Neuron (in vitro differentiated cells): ENCODE measurements around the gene NBEA.

ENCODE experiments used
- H2AFZ ChIP-seq: one replicate; pipeline ENCODE4 v1.6.1; 2013; ENCODE audit warnings: low read depth, mild to moderate bottlenecking, inconsistent platforms, low read length, moderate library complexity
- H3K27me3 ChIP-seq: one replicate; pipeline ENCODE4 v1.6.1; 2013; ENCODE audit warnings: low read length; ENCODE audit not compliant: insufficient read depth
- H3K36me3 ChIP-seq: one replicate; pipeline ENCODE4 v1.6.1; 2013; ENCODE audit warnings: low read length; ENCODE audit not compliant: insufficient read depth
- H3K4me1 ChIP-seq: one replicate; pipeline ENCODE4 v1.6.1; 2013; ENCODE audit warnings: low read length; ENCODE audit not compliant: insufficient read depth
- H3K4me3 ChIP-seq: 2 replicates; pipeline ENCODE4 v1.5.1; 2013; ENCODE audit warnings: mild to moderate bottlenecking, low read length, moderate library complexity
- H3K9me3 ChIP-seq: one replicate; pipeline ENCODE4 v1.6.1; 2013; ENCODE audit warnings: low read length

Gene NBEA

DNA sequence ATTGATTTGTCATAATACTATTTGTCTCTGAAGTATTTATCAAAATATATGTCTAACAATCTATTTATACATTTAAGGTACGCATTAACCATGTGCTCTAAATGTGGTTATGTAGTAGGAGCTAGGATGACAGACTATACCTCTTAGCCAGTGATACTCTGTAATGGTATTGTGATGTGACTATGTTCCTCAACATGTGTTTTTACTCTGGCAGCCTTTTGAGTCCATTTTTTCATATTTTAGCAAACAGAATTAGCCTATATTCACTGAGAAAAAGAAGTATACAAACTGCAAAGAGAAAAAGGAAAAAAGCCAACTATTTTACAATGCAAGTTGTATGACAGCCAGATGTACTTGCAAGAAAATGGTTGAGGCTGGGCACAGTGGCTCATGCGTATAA lies 507.8 kb downstream of the NBEA start:
- H3K9me3 ChIP-seq = no peaks in the 10 kb centered on the region
- H3K36me3 ChIP-seq = peaks cover 2% of the 10 kb centered on the region
- H3K4me3 ChIP-seq = no peak overlapping the region
- no peak overlapping the region for H2AFZ ChIP-seq
- H3K4me1 ChIP-seq = no peaks in the 10 kb centered on the region
- H3K27me3 ChIP-seq = no peaks in the 10 kb centered on the region

DNA sequence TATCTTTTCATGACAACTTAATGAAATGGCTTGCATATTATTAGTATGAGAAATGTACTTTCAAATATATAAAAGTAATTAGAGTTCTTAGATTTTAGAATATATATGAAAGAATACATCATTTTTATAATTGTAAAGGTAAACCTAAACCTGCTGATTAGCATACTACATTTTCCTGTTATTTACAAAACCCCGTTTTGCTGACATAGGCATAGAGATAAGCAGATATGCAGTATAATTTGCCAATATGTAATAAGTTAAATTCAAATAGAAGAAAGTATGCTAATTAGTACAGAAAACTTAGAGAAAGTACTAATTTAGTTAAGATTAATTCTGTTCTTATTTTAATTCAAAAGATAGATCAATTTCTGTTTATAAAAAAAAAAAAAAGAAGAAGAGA lies 513.0 kb downstream of the NBEA start:
- Histone ChIP-seq H3K4me1 (no peaks in the 10 kb centered on the region), H3K4me3 (no peak overlapping the region), H3K9me3 (no peaks in the 10 kb centered on the region)

DNA sequence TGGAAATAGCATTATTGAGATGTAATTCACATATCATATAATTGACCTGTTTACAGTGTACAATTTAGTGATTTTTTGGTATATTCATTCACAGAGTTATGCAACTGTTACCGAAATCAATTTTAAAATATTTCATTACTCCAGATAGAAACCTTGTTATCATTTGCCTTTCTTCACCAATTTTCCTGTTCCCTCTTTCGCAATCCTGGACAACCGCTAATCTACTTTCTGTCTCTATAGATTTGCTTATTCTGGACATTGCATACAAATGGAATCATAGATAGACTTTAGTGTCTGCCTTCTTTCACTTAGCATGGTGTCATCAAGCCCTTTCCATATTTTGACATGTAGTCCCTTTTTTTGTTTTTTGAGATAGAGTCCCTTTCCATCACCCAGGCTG lies 515.2 kb downstream of the NBEA start:
- Histone ChIP-seq H3K4me3 (no peak overlapping the region), H3K4me1 (no peaks in the 10 kb centered on the region), H2AFZ (no peak overlapping the region), H3K36me3 (peaks cover 2% of the 10 kb centered on the region), H3K9me3 (no peaks in the 10 kb centered on the region), H3K27me3 (no peaks in the 10 kb centered on the region)

More for the DNA sequence above, 513.0 kb downstream of the NBEA start:
- Histone ChIP-seq H3K27me3 (no peaks in the 10 kb centered on the region), H3K36me3 (peaks cover 2% of the 10 kb centered on the region), H2AFZ (no peak overlapping the region)

DNA sequence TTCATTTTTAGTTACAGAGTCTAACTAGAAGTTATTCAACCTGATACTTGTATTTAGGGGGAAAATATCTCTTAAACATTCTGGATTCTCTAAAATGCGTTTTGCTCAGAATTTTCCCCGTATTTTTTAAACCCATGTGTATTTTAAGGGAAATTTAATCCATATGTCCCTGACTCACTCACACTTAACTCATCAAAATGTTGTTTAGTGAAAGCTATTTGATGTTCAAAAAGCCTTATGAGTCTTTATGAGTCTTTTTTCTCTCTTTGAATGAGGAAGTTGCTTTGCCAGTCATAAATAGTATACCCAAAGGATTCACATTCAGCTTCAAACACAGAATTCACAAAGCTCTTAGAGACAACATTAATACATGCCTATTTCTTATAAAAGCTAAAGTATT lies 518.0 kb downstream of the NBEA start:
- Histone ChIP-seq H3K4me3 (no peak overlapping the region), H3K4me1 (no peaks in the 10 kb centered on the region), H3K27me3 (no peaks in the 10 kb centered on the region), H2AFZ (no peak overlapping the region), H3K9me3 (no peaks in the 10 kb centered on the region), H3K36me3 (no peaks in the 10 kb centered on the region)

DNA sequence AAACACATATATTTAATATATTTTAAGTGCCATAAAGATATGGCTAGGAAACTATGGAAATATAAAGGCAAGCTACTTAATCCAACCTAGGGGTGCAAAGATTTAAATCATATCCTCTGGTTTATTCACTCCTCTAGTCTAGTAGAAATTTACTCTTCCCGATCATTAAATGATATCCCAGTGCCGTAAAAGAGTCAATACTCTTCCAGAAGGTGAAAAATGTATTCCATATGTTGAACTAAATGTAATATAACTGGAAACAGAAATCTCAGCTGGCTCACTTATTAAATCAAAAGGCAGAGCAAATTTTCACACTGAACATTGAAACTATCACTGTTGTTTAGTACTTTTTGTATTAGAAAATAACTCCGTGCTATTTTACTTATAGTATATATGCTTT lies 523.3 kb downstream of the NBEA start:
- no peaks in the 10 kb centered on the region for H3K27me3 ChIP-seq
- H3K4me3 ChIP-seq = no peak overlapping the region
- no peak overlapping the region for H2AFZ ChIP-seq
- no peaks in the 10 kb centered on the region for H3K36me3 ChIP-seq
- H3K4me1 ChIP-seq = peaks cover 6% of the 10 kb centered on the region
- H3K9me3 ChIP-seq = no peaks in the 10 kb centered on the region

DNA sequence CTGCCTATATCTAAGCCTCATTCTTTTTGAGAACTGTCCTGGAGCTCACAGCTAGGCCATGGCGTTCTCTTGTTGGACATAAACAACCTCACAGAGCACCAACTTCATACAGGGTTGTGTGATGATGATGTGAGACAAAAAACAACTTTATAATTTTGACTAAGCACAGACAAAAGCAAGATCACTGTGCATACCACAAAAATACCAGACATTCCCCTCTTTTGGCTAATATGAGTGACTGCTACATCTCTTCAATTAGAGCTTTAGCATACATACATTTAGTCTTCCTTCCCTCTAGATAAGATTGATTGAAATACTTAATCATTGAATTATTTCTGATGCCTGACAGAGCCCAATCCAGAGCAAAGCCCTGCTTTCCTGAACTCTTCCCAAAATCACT lies 526.1 kb downstream of the NBEA start:
- Histone ChIP-seq H3K27me3 (no peaks in the 10 kb centered on the region), H3K36me3 (no peaks in the 10 kb centered on the region), H3K9me3 (no peaks in the 10 kb centered on the region), H3K4me1 (peaks cover 9% of the 10 kb centered on the region), H3K4me3 (no peak overlapping the region), H2AFZ (no peak overlapping the region)

DNA sequence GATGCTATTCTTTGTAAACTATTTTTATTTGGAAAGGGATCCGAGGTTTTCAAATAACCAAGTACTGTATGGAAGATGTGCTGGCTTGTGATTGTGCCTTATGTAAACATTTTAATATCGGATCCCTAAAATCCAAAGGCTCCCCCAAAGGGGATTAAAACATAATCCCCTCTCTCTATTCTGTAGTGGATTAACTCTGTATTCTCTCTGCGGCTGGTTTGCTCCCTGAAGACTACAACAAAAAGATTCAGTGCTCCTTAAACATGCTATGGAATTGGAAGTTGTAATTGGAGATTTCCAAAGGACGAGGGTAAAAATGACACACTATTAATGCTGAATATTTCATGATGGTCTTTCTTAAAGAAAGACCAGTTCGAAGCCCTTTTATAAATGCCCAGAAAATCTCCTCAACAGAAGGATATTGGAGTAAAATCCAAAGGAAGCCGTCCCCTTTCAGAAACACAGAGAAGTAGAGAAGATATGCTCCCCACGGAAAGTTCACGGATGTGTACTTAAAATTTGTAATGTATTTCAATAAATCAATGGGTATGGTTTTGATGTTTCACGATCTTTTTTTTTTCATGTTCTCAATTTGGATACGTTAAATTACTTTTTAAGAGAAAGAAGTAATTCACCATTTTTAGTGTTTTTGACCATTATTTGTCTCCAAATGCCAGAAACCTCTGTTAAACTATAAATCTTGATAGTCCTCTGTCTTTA lies 527.9 kb downstream of the NBEA start:
- Histone ChIP-seq H3K4me3 (peak overlapping the region; percentile 71), H3K4me1 (peaks cover 11% of the 10 kb centered on the region)

DNA sequence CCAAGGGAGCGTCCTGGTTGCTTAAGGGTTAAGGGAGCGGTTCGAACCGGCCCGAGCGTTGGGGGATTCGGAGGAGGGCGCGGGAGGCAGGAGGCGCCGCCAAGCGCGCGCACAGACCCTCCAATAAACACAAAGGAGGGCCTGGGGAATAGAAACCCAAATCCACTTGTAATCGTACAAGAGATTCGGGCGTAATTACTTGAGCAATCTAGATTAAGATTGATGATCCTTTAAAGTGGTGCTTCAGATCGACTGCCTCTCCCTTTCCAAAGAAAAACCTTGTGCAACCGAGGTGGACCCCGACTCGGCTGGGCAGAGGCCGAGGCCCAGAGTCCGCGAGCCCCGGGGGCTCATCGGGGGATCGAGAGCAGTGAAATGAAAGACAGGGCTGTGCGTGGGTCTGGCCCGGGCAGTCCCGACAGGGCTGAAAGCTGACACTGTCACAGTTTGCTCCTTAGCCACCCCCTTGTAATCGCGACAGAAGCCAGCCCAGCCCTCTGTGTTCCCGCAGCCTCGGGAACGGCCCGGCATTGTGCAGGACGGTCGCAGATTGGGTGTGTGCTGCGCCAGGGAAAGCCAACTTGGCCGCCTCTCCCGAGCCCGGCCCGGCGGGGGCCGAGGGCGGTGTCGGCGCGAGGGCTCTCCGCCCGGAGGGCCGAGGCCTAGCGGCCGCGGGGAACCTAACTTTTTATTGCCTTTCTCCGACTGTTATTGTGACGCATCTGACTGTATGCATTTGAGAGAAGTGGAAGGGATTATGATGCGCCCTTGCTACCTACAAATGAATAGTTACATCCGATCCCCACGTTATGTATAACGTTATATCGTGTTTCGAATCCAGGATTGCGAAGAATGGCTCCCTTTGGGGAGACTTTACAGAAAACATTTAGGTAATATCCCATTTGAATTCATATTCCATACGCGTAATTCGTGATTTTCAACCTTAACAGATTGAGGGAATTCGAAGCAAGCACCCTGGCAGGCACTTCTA lies 528.9 kb downstream of the NBEA start:
- Histone ChIP-seq H3K36me3 (no peaks in the 10 kb centered on the region), H2AFZ (peak overlapping the region; percentile 42), H3K4me3 (peak overlapping the region; percentile 71), H3K27me3 (no peaks in the 10 kb centered on the region), H3K9me3 (no peaks in the 10 kb centered on the region), H3K4me1 (peaks cover 11% of the 10 kb centered on the region)

More for the DNA sequence above, 527.9 kb downstream of the NBEA start:
- peak overlapping the region; percentile 42 for H2AFZ ChIP-seq
- H3K36me3 ChIP-seq = no peaks in the 10 kb centered on the region
- H3K9me3 ChIP-seq = no peaks in the 10 kb centered on the region
- no peaks in the 10 kb centered on the region for H3K27me3 ChIP-seq

DNA sequence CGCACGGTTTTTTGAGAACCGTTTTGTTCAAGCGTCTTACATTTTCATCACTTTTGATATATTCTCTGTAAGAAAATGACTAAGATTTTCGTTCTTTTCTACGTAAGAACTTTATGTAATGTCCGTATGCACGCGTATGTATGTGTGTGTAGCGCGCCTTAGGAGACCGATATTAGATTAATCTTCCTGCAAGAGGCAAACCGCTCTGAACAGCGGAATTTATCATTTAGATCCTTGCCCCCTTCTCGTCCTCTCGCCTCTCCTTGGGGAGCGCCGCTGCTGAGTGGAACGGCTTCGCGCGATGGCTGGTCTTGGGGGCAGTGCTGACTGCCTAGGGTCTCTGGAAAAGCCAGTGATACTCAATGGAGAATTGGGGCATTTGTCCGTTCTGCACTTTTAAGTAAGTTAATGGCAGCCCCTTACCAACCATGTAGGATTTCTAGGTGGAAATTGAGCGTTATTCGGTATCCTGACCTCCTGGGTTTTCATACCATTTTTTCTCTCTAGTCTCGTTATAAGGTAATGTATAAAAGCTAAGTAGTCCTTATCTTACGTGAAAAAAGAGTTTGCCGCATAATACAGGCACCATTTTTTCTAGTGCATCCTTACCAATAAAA lies 529.7 kb downstream of the NBEA start:
- no peaks in the 10 kb centered on the region for H3K27me3 ChIP-seq
- H3K9me3 ChIP-seq = no peaks in the 10 kb centered on the region
- peak overlapping the region; percentile 71 for H3K4me3 ChIP-seq
- H3K36me3 ChIP-seq = no peaks in the 10 kb centered on the region
- H2AFZ ChIP-seq = no peak overlapping the region
- peaks cover 17% of the 10 kb centered on the region for H3K4me1 ChIP-seq

DNA sequence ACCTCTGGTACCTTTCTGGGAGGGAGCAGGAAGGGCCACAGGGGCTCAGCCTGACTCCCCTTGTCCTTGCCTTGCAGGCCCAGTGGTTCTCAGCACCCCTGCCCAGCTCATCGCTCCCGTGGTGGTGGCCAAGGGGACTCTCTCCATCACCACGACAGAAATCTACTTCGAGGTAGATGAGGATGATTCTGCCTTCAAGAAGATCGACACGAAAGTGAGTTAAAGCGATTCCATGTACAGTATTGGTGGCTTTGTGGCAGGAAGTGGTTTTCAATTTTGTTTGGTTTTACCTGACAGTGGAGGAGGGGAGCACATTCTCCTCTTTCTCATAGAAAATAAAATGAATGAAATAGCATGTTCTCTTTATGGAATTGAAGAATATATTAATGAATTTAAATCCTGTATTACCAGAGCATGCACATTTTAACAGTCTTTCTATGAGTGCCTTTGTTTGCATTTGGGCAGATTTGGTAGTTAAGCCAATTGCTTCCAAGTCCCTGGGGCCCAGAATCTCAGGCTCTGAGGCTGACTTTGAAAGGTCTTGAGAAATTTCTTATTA lies 530.3 kb downstream of the NBEA start:
- no peak overlapping the region for H2AFZ ChIP-seq
- peaks cover 22% of the 10 kb centered on the region for H3K4me1 ChIP-seq
- no peaks in the 10 kb centered on the region for H3K9me3 ChIP-seq
- H3K27me3 ChIP-seq = no peaks in the 10 kb centered on the region
- H3K4me3 ChIP-seq = peak overlapping the region; percentile 71
- H3K36me3 ChIP-seq = no peaks in the 10 kb centered on the region

DNA sequence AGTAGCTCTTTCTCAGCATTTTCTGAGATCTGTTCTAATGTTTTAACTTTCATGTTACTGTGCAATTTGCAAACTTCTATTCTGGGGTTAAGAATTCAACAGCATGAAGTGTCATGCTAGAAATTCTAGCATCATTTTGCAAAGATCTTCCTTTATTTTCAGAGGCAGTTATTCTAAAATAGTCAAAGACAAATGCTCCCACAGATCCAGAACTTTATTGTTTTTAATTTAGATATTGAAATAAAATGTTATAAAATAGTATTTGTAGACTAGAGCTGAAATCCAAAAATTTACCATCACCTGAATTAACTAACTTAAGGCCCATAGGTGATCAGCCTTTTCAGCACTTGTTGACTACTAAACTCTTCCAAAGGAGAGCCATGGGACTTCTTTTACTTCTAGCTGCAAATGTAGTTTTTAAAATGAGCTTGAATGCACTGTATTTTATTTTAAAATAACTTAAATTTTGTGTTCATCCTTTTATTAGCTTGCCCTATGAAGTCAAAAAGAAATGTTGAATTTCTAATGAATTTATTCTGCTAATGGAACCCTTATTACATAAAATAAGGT lies 531.2 kb downstream of the NBEA start:
- H3K36me3 ChIP-seq = no peaks in the 10 kb centered on the region
- no peaks in the 10 kb centered on the region for H3K9me3 ChIP-seq
- peaks cover 7% of the 10 kb centered on the region for H3K27me3 ChIP-seq
- H3K4me3 ChIP-seq = peak overlapping the region; percentile 71
- H3K4me1 ChIP-seq = peaks cover 18% of the 10 kb centered on the region
- no peak overlapping the region for H2AFZ ChIP-seq

DNA sequence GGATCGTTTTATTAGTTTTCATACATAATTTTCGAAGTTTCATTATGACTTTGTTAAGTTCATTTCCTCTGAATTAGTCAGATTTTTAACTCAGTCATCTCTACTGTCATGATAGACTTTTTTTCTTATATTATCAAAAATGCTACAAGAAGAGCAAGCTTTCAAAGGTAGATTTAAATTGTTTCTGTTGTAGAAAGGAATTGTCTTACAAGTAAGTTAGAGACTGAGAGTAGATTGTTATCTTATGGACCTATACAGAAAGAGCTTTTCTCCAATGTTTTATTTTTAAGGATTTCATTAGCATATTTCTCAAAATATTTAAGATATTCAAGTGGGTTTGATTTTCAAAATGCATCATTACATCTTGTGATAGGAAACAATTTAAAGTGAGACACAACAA lies 531.7 kb downstream of the NBEA start:
- peak overlapping the region; percentile 71 for H3K4me3 ChIP-seq
- no peaks in the 10 kb centered on the region for H3K9me3 ChIP-seq
- peaks cover 12% of the 10 kb centered on the region for H3K27me3 ChIP-seq
- H3K4me1 ChIP-seq = peaks cover 23% of the 10 kb centered on the region
- H3K36me3 ChIP-seq = no peaks in the 10 kb centered on the region
- H2AFZ ChIP-seq = no peak overlapping the region
